GM08714 (cell line): ENCODE results near the gene DLGAP1.

Source experiments
- H3K4me3 ChIP-seq: fragments of 200-500 bp; sonication (Bioruptor generic); 2 replicates; pipeline ENCODE4 v1.5.1; 2014; ENCODE audit warnings: mild to moderate bottlenecking, low read length, inconsistent platforms
- ZNF274 ChIP-seq: IDR thresholded peaks from 2 replicates; pipeline ENCODE4 v1.6.1; 2012; ENCODE audit warnings: mild to moderate bottlenecking, low read depth, low read length

DLGAP1 gene

GRCh38 chr18:4172196-4173100 is 282.7 kb downstream of the DLGAP1 start:
- no peak for TF ChIP-seq ZNF274
- no peak overlapping the region for H3K4me3 ChIP-seq

- no peak overlapping the region for H3K4me3 ChIP-seq
- no peak for TF ChIP-seq ZNF274
These were observed 297.8 kb downstream of the DLGAP1 start for GRCh38 chr18:4157352-4157751.

- no peak for TF ChIP-seq ZNF274
These were observed 308.3 kb downstream of the DLGAP1 start for GRCh38 chr18:4146797-4147196.

GRCh38 chr18:4144201-4144600 is 310.9 kb downstream of the DLGAP1 start:
- H3K4me3 ChIP-seq, result no peak overlapping the region
- no peak for TF ChIP-seq ZNF274

More at GRCh38 chr18:4146797-4147196, 308.3 kb downstream of the DLGAP1 start:
- no peak overlapping the region for H3K4me3 ChIP-seq

GRCh38 chr18:4143585-4143984 is 311.5 kb downstream of the DLGAP1 start:
- no peak for TF ChIP-seq ZNF274

GRCh38 chr18:4142876-4143275 is 312.2 kb downstream of the DLGAP1 start:
- H3K4me3 ChIP-seq, result no peak overlapping the region
- no peak for TF ChIP-seq ZNF274

More at GRCh38 chr18:4143585-4143984, 311.5 kb downstream of the DLGAP1 start:
- H3K4me3 ChIP-seq, result no peak overlapping the region

- no peak for TF ChIP-seq ZNF274
- H3K4me3 ChIP-seq, result no peak overlapping the region
These were observed 320.4 kb downstream of the DLGAP1 start for GRCh38 chr18:4134700-4135099.

- no peak overlapping the region for H3K4me3 ChIP-seq
- no peak for TF ChIP-seq ZNF274
These were observed 324.1 kb downstream of the DLGAP1 start for GRCh38 chr18:4130734-4131719.

GRCh38 chr18:4126939-4127338 is 328.2 kb downstream of the DLGAP1 start:
- H3K4me3 ChIP-seq, result no peak overlapping the region
- no peak for TF ChIP-seq ZNF274

GRCh38 chr18:4125627-4126230 is 329.4 kb downstream of the DLGAP1 start:
- TF ChIP-seq ZNF274, result no peak
- no peak overlapping the region for H3K4me3 ChIP-seq

GRCh38 chr18:4125224-4125623 is 329.9 kb downstream of the DLGAP1 start:
- TF ChIP-seq ZNF274, result no peak
- H3K4me3 ChIP-seq, result no peak overlapping the region

GRCh38 chr18:4119813-4120212 is 335.3 kb downstream of the DLGAP1 start:
- no peak for TF ChIP-seq ZNF274
- H3K4me3 ChIP-seq, result no peak overlapping the region

- no peak for TF ChIP-seq ZNF274
- H3K4me3 ChIP-seq, result no peak overlapping the region
These were observed 335.9 kb downstream of the DLGAP1 start for GRCh38 chr18:4119127-4119648.

GRCh38 chr18:4108016-4108415 is 347.1 kb downstream of the DLGAP1 start:
- no peak overlapping the region for H3K4me3 ChIP-seq
- TF ChIP-seq ZNF274, result no peak

- no peak for TF ChIP-seq ZNF274
- no peak overlapping the region for H3K4me3 ChIP-seq
These were observed 348.0 kb downstream of the DLGAP1 start for GRCh38 chr18:4107049-4107467.
